PC-3 (cell line): ENCODE results near the gene CYP27C1. TPM values are rescaled to one million over a fixed set of nuclear protein-coding genes. Genes with fewer than 3 reads are reported as not detected.

Experiments used
- ATAC-seq: fragments of 200-7000 bp; cut with Tn5 transposase; 2 replicates; pipeline ENCODE4 v1.9.1; 2020; ENCODE audit warnings: mild to moderate bottlenecking, moderate library complexity
- BruUV-seq: library from RNA; stranded (reverse); fragments of 400-500 nt; replicated peaks from 2 replicates; lab custom pipeline; 2021; lab: Mats Ljungman, UMichigan
- CTCF ChIA-PET: fragments of 300-600 bp; sonication (Branson Sonifier 250); formaldehyde crosslinking; loops from one replicate; lab custom pipeline; 2022; ENCODE audit warnings: antibody characterized with exemption; lab: Charles Lee
- POLR2A ChIA-PET: fragments of 300-600 bp; sonication (Branson Sonifier 250); formaldehyde crosslinking; loops from one replicate; lab custom pipeline; 2022; ENCODE audit warnings: antibody characterized with exemption; ENCODE audit not compliant: unreplicated experiment; lab: Charles Lee
- DNase-seq: peaks from one replicate; pipeline ENCODE4 v3.0.0-alpha.2; 2015
- H2AFZ ChIP-seq: fragments of 300-600 bp; sonication (generic); 2 replicates; pipeline ENCODE4 v1.6.0; 2016; ENCODE audit warnings: antibody characterized with exemption, low read length
- H3F3A ChIP-seq: fragments of 300-600 bp; sonication (generic); one replicate; pipeline ENCODE4 v1.6.0; 2017; ENCODE audit warnings: antibody characterized with exemption, low read length, control low read depth, mild to moderate bottlenecking; ENCODE audit not compliant: unreplicated experiment
- H3K27ac ChIP-seq: fragments of 300-600 bp; sonication (generic); 2 replicates; pipeline ENCODE4 v1.5.1; 2016; ENCODE audit warnings: mild to moderate bottlenecking, low read length
- H3K27me3 ChIP-seq: fragments of 300-600 bp; sonication (generic); 2 replicates; pipeline ENCODE4 v1.6.1; 2016; ENCODE audit warnings: low read length, mixed read lengths
- H3K36me3 ChIP-seq: fragments of 300-600 bp; sonication (generic); 2 replicates; pipeline ENCODE4 v1.6.1; 2016; ENCODE audit warnings: low read depth, mixed run types, low read length, mixed read lengths
- H3K4me1 ChIP-seq: fragments of 300-600 bp; sonication (generic); 2 replicates; pipeline ENCODE4 v1.5.1; 2016; ENCODE audit warnings: low read length; ENCODE audit not compliant: insufficient read depth
- H3K4me2 ChIP-seq: fragments of 300-600 bp; sonication (generic); 2 replicates; pipeline ENCODE4 v1.6.0; 2016; ENCODE audit warnings: low read length
- H3K4me3 ChIP-seq: fragments of 300-600 bp; sonication (generic); 2 replicates; pipeline ENCODE4 v1.5.1; 2016; ENCODE audit warnings: mild to moderate bottlenecking, low read length, mixed read lengths
- H3K79me2 ChIP-seq: fragments of 300-600 bp; sonication (generic); 2 replicates; pipeline ENCODE4 v1.6.1; 2017; ENCODE audit warnings: low read length, mixed read lengths
- H3K9ac ChIP-seq: fragments of 300-600 bp; sonication (generic); 2 replicates; pipeline ENCODE4 v1.6.0; 2016; ENCODE audit warnings: mild to moderate bottlenecking, low read length
- H3K9me2 ChIP-seq: fragments of 300-600 bp; sonication (generic); replicated peaks from 2 replicates; pipeline ENCODE4 v1.6.1; 2016; ENCODE audit warnings: mixed run types, low read length, mixed read lengths
- H3K9me3 ChIP-seq: fragments of 300-600 bp; sonication (generic); 2 replicates; pipeline ENCODE4 v1.6.1; 2016; ENCODE audit warnings: low read length, mixed read lengths
- H4K20me1 ChIP-seq: fragments of 300-600 bp; sonication (generic); 2 replicates; pipeline ENCODE4 v1.6.1; 2016; ENCODE audit warnings: low read length, mixed read lengths
- EZH2 ChIP-seq: fragments of 300-600 bp; sonication (generic); IDR thresholded peaks from one replicate; pipeline ENCODE4 v1.6.1; 2017; ENCODE audit warnings: antibody characterized with exemption, mild to moderate bottlenecking, low read length; ENCODE audit not compliant: unreplicated experiment
- EZH2phosphoT487 ChIP-seq: fragments of 300-600 bp; sonication (generic); IDR thresholded peaks from 2 replicates; pipeline ENCODE4 v1.6.1; 2018; ENCODE audit warnings: mild to moderate bottlenecking, antibody characterized with exemption, low read length, borderline replicate concordance
- intact Hi-C: fragments of 100-400 bp; cut with micrococcal nuclease; formaldehyde crosslinking; loops from 2 replicates; pipeline ENCODE4 v1.9.0; 2023
- total RNA-seq: library from RNA; depleted of rRNA; stranded (reverse); fragments of >200 nt; gene quantifications from 2 replicates; pipeline ENCODE4 v1.2.3, GENCODE V29; 2014
- TF ChIP-seq, protein P1 (sequence below): fragments of 300-600 bp; sonication (generic); conservative IDR thresholded peaks from 2 replicates; pipeline ENCODE4 v1.5.1; 2017; ENCODE audit warnings: antibody characterized with exemption, low read depth, mild to moderate bottlenecking, low read length

The CYP27C1 gene
- total RNA-seq, 1 experiment from 2014 or later = 0.36 TPM

DNA sequence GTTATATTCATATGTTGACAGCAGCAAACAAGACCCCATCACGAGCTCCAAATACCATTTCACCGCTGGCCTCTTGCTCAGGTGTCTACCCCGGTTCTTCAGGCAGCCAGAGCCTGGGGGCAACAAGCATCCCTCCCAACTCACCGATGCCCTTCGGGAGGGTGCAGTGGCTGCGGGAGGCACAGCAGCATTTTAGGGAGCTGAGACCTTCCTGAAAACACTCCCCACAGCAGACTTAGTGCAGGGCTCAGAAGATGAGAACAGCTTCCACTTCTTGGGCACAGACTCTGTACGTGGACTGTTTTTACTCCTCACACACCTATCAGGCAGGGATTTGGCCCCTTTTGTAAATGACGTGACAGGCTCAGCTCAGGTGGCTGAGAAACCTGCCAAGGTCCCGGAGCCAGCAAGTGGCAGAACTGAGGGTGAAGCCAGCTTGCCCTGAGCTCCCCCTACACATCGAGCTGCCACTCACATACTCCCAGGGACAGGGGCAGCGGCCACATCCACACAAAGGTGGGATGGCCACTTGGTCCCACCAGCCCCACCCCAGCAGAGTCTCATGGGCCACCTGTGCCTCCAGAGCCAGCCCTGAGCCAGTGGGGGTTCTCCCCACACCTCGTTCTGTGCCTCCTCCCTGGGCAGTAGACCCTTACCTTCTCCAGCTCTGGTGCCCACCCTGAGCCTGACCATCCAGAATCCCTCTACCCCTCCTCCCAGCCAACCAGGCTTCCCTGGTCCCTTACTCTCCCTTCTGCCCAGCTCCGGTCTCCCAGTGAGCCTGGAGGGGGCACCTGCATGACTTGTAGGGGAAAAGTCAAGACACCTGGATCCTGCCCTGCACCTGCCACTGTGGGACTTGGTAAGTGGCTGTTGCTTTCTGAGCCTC lies 28.5 kb downstream of the CYP27C1 start:
- CTCF ChIA-PET = no interaction called here
- H3K9me3 ChIP-seq = no peaks in the 10 kb centered on the region

DNA sequence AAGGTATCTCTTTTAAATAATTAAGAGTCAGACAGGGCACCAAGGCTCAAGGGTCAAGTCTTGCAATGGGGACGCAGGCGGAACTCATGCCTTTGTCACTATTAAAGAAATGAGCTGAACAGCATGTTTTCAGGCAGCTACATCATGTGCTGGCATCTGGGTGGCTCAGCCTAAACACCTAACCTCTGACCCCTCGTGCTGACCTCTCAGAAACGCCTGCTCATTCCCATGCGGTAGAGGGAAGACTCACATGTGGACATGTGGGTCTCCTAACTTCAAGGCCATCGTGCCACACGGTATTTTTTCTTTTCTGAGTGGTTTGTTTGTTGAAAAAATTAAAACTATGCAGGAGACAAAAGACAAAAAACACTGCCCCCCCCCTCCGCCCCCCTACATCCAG lies 31.3 kb downstream of the CYP27C1 start:
- CTCF ChIA-PET = no interaction called here
- H3K9me2 ChIP-seq = no peaks in the 10 kb centered on the region
- H3K27ac ChIP-seq = no peak overlapping the region
- no peak for DNase-seq
- H3K27me3 ChIP-seq = no peaks in the 10 kb centered on the region
- no peak overlapping the region for H3K4me2 ChIP-seq
- no peaks in the 10 kb centered on the region for H3K4me1 ChIP-seq
- H3K36me3 ChIP-seq = no peaks in the 10 kb centered on the region
- no peak overlapping the region for H3K9ac ChIP-seq
- BruUV-seq = no TSS peak
- H3K9me3 ChIP-seq = no peaks in the 10 kb centered on the region
- ATAC-seq = no peak
- H3K79me2 ChIP-seq = no peaks in the 10 kb centered on the region
- TF ChIP-seq EZH2phosphoT487 = no peak
- TF ChIP-seq EZH2 = no peak
- TF ChIP-seq, protein P1, sequence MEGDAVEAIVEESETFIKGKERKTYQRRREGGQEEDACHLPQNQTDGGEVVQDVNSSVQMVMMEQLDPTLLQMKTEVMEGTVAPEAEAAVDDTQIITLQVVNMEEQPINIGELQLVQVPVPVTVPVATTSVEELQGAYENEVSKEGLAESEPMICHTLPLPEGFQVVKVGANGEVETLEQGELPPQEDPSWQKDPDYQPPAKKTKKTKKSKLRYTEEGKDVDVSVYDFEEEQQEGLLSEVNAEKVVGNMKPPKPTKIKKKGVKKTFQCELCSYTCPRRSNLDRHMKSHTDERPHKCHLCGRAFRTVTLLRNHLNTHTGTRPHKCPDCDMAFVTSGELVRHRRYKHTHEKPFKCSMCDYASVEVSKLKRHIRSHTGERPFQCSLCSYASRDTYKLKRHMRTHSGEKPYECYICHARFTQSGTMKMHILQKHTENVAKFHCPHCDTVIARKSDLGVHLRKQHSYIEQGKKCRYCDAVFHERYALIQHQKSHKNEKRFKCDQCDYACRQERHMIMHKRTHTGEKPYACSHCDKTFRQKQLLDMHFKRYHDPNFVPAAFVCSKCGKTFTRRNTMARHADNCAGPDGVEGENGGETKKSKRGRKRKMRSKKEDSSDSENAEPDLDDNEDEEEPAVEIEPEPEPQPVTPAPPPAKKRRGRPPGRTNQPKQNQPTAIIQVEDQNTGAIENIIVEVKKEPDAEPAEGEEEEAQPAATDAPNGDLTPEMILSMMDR = no peak
- H3F3A ChIP-seq = no peaks in the 10 kb centered on the region
- H3K4me3 ChIP-seq = no peak overlapping the region
- intact Hi-C loops = no loop called here
- POLR2A ChIA-PET = no interaction called here
- no peaks in the 10 kb centered on the region for H4K20me1 ChIP-seq
- H2AFZ ChIP-seq = no peak overlapping the region

More for the DNA sequence above, 28.5 kb downstream of the CYP27C1 start:
- H3K79me2 ChIP-seq = no peaks in the 10 kb centered on the region
- DNase-seq (no peak), ATAC-seq (no peak)
- TF ChIP-seq EZH2phosphoT487 (no peak), EZH2 (no peak)
- TF ChIP-seq, protein P1 = no peak
- BruUV-seq = no TSS peak
- H4K20me1 ChIP-seq = no peaks in the 10 kb centered on the region
- H3K27me3 ChIP-seq = no peaks in the 10 kb centered on the region
- no peak overlapping the region for H3K27ac ChIP-seq
- H3K9ac ChIP-seq = no peak overlapping the region
- H3K4me3 ChIP-seq = no peak overlapping the region
- no peaks in the 10 kb centered on the region for H3K4me1 ChIP-seq
- H3F3A ChIP-seq = no peaks in the 10 kb centered on the region
- H3K4me2 ChIP-seq = no peak overlapping the region
- no peak overlapping the region for H2AFZ ChIP-seq
- H3K36me3 ChIP-seq = no peaks in the 10 kb centered on the region
- POLR2A ChIA-PET = no interaction called here
- no peaks in the 10 kb centered on the region for H3K9me2 ChIP-seq
- intact Hi-C loops = loop anchor here (10.0 kb wide), 2 partner anchors 113 to 453 kb away; partner anchors contain the start of gene GPR17

DNA sequence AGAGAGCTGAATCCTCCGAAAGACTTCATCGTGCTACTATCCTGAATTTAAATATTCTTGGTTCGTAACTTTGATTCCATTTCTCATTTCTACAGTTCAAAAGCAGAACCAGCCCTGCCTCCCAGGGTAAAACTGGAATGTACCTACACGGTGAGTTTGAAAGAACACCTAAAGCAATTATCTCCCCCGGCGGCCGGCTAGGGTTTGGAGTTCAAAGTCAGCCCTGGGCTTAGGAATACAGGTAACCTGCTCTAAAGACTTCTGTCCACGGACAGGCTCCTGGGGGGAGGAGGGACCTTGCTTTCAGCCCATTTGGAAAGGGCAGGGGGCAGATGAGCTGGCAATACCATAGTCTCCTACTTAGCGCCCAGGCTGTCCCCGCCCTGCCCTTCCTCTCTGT lies 32.3 kb downstream of the CYP27C1 start:
- ChIA-PET CTCF (no interaction called here), POLR2A (no interaction called here)
- H3K36me3 ChIP-seq = no peaks in the 10 kb centered on the region

More for the DNA sequence above, 32.3 kb downstream of the CYP27C1 start:
- no peak overlapping the region for H2AFZ ChIP-seq
- no peak overlapping the region for H3K9ac ChIP-seq
- no peaks in the 10 kb centered on the region for H3F3A ChIP-seq
- no peaks in the 10 kb centered on the region for H4K20me1 ChIP-seq
- no peaks in the 10 kb centered on the region for H3K4me1 ChIP-seq
- H3K4me3 ChIP-seq = no peak overlapping the region
- no peaks in the 10 kb centered on the region for H3K79me2 ChIP-seq
- no peaks in the 10 kb centered on the region for H3K27me3 ChIP-seq
- intact Hi-C loops = no loop called here
- TF ChIP-seq EZH2 (no peak), EZH2phosphoT487 (no peak)
- TF ChIP-seq, protein P1 = no peak
- no peak overlapping the region for H3K4me2 ChIP-seq
- H3K27ac ChIP-seq = no peak overlapping the region
- ATAC-seq (no peak), DNase-seq (no peak)
- H3K9me3 ChIP-seq = no peaks in the 10 kb centered on the region
- no peaks in the 10 kb centered on the region for H3K9me2 ChIP-seq
- BruUV-seq = no TSS peak
